NCI-H2107 treated with DMSO at 0.1 percent for 48 hours (cell line): ENCODE measurements around the gene CDK5R1.

Source experiments
- DNase-seq: peaks from one replicate; lab custom pipeline; 2025; ENCODE audit not compliant: unreplicated experiment; lab: John Stamatoyannopoulos, UW

The CDK5R1 gene

GRCh38 chr17:32492264-32492589, 5.4 kb downstream of the CDK5R1 start:
- DNase-seq = no peak

- DNase-seq = no peak
Measured at GRCh38 chr17:32492648-32493289, 6.0 kb downstream of the CDK5R1 start.

- no peak for DNase-seq
Measured at GRCh38 chr17:32493571-32493970, 6.8 kb downstream of the CDK5R1 start.

GRCh38 chr17:32493976-32494513, 7.3 kb downstream of the CDK5R1 start:
- DNase-seq = no peak

- peak; percentile 69 for DNase-seq
Measured at GRCh38 chr17:32494621-32495358, 8.0 kb downstream of the CDK5R1 start.

GRCh38 chr17:32495359-32496231, 8.8 kb downstream of the CDK5R1 start:
- DNase-seq = no peak

- no peak for DNase-seq
Measured at GRCh38 chr17:32496395-32497073, 9.7 kb downstream of the CDK5R1 start.

- no peak for DNase-seq
Measured at GRCh38 chr17:32497431-32498205, 10.8 kb downstream of the CDK5R1 start.

GRCh38 chr17:32498391-32498790, 11.6 kb downstream of the CDK5R1 start:
- peak; percentile 83 for DNase-seq

GRCh38 chr17:32502013-32502412, 15.2 kb downstream of the CDK5R1 start:
- DNase-seq = no peak

- no peak for DNase-seq
Measured at GRCh38 chr17:32502710-32503109, 15.9 kb downstream of the CDK5R1 start.

- no peak for DNase-seq
Measured at GRCh38 chr17:32503251-32504165, 16.7 kb downstream of the CDK5R1 start.

- no peak for DNase-seq
Measured at GRCh38 chr17:32504166-32504990, 17.6 kb downstream of the CDK5R1 start.

GRCh38 chr17:32508926-32509325, 22.1 kb downstream of the CDK5R1 start:
- no peak for DNase-seq

GRCh38 chr17:32510466-32510865, 23.7 kb downstream of the CDK5R1 start:
- no peak for DNase-seq

GRCh38 chr17:32512328-32512727, 25.5 kb downstream of the CDK5R1 start:
- no peak for DNase-seq

GRCh38 chr17:32513579-32513978, 26.8 kb downstream of the CDK5R1 start:
- no peak for DNase-seq

GRCh38 chr17:32514606-32515005, 27.8 kb downstream of the CDK5R1 start:
- no peak for DNase-seq
